GM23338 (cell line): ENCODE results near the gene SKP2. TPM values are rescaled to one million over a fixed set of nuclear protein-coding genes. Genes with fewer than 3 reads are reported as not detected.

ENCODE experiments used
- ATAC-seq: fragments of 200-7000 bp; cut with Tn5 transposase; 3 replicates; pipeline ENCODE4 v1.9.1; 2020
- DNase-seq: peaks from one replicate; pipeline ENCODE4 v3.0.0-alpha.2; 2015; ENCODE audit warnings: low spot score
- H2AFZ ChIP-seq: fragments of 200-600 bp; sonication (generic); 2 replicates; pipeline ENCODE4 v1.8.0; 2016; ENCODE audit warnings: antibody characterized with exemption, mild to moderate bottlenecking, moderate library complexity
- H3F3A ChIP-seq: fragments of 200-600 bp; sonication (generic); replicated peaks from 2 replicates; pipeline ENCODE4 v1.8.0; 2017; ENCODE audit warnings: antibody characterized with exemption, mixed run types, low read depth
- H3K27ac ChIP-seq: fragments of 200-600 bp; sonication (generic); 2 replicates; pipeline ENCODE4 v1.6.1; 2016; ENCODE audit warnings: low read depth
- H3K27me3 ChIP-seq: fragments of 200-600 bp; sonication (generic); 2 replicates; pipeline ENCODE4 v1.8.0; 2016; ENCODE audit warnings: mild to moderate bottlenecking, mixed run types, moderate library complexity; ENCODE audit not compliant: insufficient read depth
- H3K36me3 ChIP-seq: fragments of 200-600 bp; sonication (generic); 2 replicates; pipeline ENCODE4 v1.8.0; 2016; ENCODE audit warnings: mild to moderate bottlenecking; ENCODE audit not compliant: insufficient read depth
- H3K4me1 ChIP-seq: fragments of 200-600 bp; sonication (generic); 2 replicates; pipeline ENCODE4 v1.8.0; 2016; ENCODE audit warnings: mild to moderate bottlenecking, moderate library complexity; ENCODE audit not compliant: insufficient read depth
- H3K4me2 ChIP-seq: fragments of 200-600 bp; sonication (generic); 2 replicates; pipeline ENCODE4 v1.7.1; 2017; ENCODE audit warnings: mixed run types
- H3K4me3 ChIP-seq: fragments of 200-600 bp; sonication (generic); 2 replicates; pipeline ENCODE4 v1.6.1; 2016; ENCODE audit warnings: mixed run types
- H3K79me2 ChIP-seq: fragments of 200-600 bp; sonication (generic); replicated peaks from 2 replicates; pipeline ENCODE4 v1.8.0; 2017; ENCODE audit warnings: mild to moderate bottlenecking; ENCODE audit not compliant: insufficient read depth
- H3K9me2 ChIP-seq: fragments of 200-600 bp; sonication (generic); 2 replicates; pipeline ENCODE4 v1.8.0; 2017; ENCODE audit not compliant: insufficient read depth
- H4K20me1 ChIP-seq: fragments of 200-600 bp; sonication (generic); replicated peaks from 2 replicates; pipeline ENCODE4 v1.8.0; 2017; ENCODE audit warnings: mild to moderate bottlenecking; ENCODE audit not compliant: insufficient read depth
- H3K27ac Mint-ChIP-seq: 2 replicates; pipeline ENCODE4 v1.8.0; 2020; ENCODE audit warnings: inconsistent platforms, mild to moderate bottlenecking, moderate library complexity, mixed read lengths
- H3K27me3 Mint-ChIP-seq: 3 replicates; pipeline ENCODE4 v1.8.0; 2022; ENCODE audit warnings: low read depth, mild to moderate bottlenecking, moderate library complexity, mixed read lengths, inconsistent platforms; ENCODE audit not compliant: insufficient read depth, poor library complexity
- H3K36me3 Mint-ChIP-seq: 3 replicates; pipeline ENCODE4 v1.8.0; 2021; ENCODE audit warnings: low read depth, mild to moderate bottlenecking, inconsistent platforms, moderate library complexity, mixed read lengths
- H3K4me1 Mint-ChIP-seq: 3 replicates; pipeline ENCODE4 v1.8.0; 2020; ENCODE audit warnings: mild to moderate bottlenecking, inconsistent platforms, mixed read lengths
- H3K4me3 Mint-ChIP-seq: 3 replicates; pipeline ENCODE4 v1.8.0; 2021; ENCODE audit warnings: moderate library complexity, mild to moderate bottlenecking, inconsistent platforms, mixed read lengths
- H3K9me3 Mint-ChIP-seq: 3 replicates; pipeline ENCODE4 v1.8.0; 2020; ENCODE audit warnings: moderate library complexity, mild to moderate bottlenecking, inconsistent platforms, mixed read lengths
- CREB1 ChIP-seq: fragments of 250-450 bp; sonication (Bioruptor Pico); IDR thresholded peaks from 2 replicates; pipeline ENCODE4 v1.5.0; 2020; ENCODE audit warnings: low read depth, mild to moderate bottlenecking, moderate library complexity
- EZH2 ChIP-seq: fragments of 200-600 bp; sonication (generic); IDR thresholded peaks from one replicate; pipeline ENCODE4 v1.8.0; 2017; ENCODE audit warnings: antibody characterized with exemption, mild to moderate bottlenecking, low read depth; ENCODE audit not compliant: unreplicated experiment
- NANOG ChIP-seq: IDR thresholded peaks from 2 replicates; pipeline ENCODE4 v1.6.1; 2016; ENCODE audit warnings: antibody characterized with exemption, borderline replicate concordance
- POLR2AphosphoS5 ChIP-seq: IDR thresholded peaks from 2 replicates; pipeline ENCODE4 v1.6.1; 2016; ENCODE audit warnings: antibody characterized with exemption, low read depth
- STAT1 ChIP-seq: IDR thresholded peaks from one replicate; pipeline ENCODE4 v1.6.1; 2016; ENCODE audit warnings: antibody characterized with exemption; ENCODE audit not compliant: unreplicated experiment
- ZNF331 ChIP-seq: fragments of 250-450 bp; sonication (Bioruptor Pico); IDR thresholded peaks from 2 replicates; pipeline ENCODE4 v1.5.0; 2020; ENCODE audit warnings: low read depth, mild to moderate bottlenecking, moderate library complexity
- polyA plus RNA-seq: library from polyadenylated mRNA; unstranded; fragments of >200 nt; fragmentation: Nextera tagmentation; extraction: Ambion mirVana; gene quantifications from 2 replicates; pipeline ENCODE4 v1.2.1, GENCODE V29; 2016
- total RNA-seq: library from RNA; depleted of rRNA; stranded (reverse); fragments of >200 nt; shearing (Covaris generic); gene quantifications from 2 replicates; pipeline ENCODE4 v1.2.3, GENCODE V29; 2014
- TF ChIP-seq, protein P1 (sequence below): IDR thresholded peaks from 2 replicates; pipeline ENCODE4 v1.6.1; 2016; ENCODE audit warnings: antibody characterized with exemption
- TF ChIP-seq, protein P2 (sequence below): fragments of 250-450 bp; sonication (Bioruptor Pico); IDR thresholded peaks from 2 replicates; pipeline ENCODE4 v1.5.0; 2020; ENCODE audit warnings: mild to moderate bottlenecking, moderate library complexity
- TF ChIP-seq, protein P3 (sequence below), 2 experiments: fragments of 200-600 bp in 1 of 2; sonication (generic) in 1 of 2; conservative IDR thresholded peaks; 2 replicates each; pipeline versions ENCODE4 v1.5.1 to v1.6.1; 2016 to 2017; ENCODE audit warnings: antibody characterized with exemption in 2 of 2, low read depth in 2 of 2, mild to moderate bottlenecking in 2 of 2, moderate library complexity in 1 of 2

The SKP2 gene
- total and polyA plus RNA-seq, 2 experiments from 2014 or later = 66.6 to 75.6 TPM

DNA sequence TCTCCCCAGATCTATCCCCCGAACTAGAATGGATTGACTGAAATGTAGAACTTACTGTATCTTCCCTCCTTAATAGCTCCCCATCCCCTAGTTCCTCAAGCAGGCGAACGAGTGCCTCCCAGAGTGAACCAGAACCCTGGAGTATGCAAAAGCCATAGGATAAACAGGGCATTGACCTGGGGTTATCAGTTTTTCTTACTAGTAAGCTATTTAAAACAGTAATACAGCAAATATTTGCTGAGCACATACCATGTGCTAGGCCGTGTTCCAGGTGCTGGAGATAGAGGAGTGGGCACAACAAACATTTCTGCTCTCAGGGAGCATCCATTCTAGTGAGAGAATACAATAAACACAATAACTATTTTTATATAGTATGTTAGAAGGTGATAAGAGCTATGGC is 1.8 kb downstream of the SKP2 start (continued):
- TF ChIP-seq STAT1 = no peak
- TF ChIP-seq, protein P1, sequence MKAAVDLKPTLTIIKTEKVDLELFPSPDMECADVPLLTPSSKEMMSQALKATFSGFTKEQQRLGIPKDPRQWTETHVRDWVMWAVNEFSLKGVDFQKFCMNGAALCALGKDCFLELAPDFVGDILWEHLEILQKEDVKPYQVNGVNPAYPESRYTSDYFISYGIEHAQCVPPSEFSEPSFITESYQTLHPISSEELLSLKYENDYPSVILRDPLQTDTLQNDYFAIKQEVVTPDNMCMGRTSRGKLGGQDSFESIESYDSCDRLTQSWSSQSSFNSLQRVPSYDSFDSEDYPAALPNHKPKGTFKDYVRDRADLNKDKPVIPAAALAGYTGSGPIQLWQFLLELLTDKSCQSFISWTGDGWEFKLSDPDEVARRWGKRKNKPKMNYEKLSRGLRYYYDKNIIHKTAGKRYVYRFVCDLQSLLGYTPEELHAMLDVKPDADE = no peak

DNA sequence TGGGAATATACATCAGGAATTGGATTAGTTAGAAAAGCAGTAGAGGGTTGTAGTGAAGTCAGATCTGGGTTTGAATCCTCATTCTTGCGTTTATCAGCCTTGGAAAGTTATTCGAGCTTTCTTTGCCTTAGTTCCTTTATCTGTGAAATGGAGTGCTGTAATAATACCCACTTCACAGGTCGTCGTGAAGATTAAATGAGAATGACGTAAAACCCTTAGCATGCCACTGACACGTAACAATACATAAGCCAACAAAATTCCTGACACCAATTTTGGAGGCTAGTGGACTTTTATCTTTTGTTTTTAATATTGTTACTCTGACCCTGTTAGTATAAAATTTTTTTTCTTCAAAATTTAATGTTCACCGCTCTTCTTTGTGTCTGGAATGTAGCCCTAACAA is 3.4 kb downstream of the SKP2 start:
- Mint-ChIP-seq H3K4me3 (no peak overlapping the region), H3K4me1 (peaks cover 14% of the 10 kb centered on the region; the same call in 2 of the 3 replicates), H3K27ac (no peak overlapping the region), H3K36me3 (peaks cover 68% of the 10 kb centered on the region), H3K9me3 (no peaks in the 10 kb centered on the region), H3K27me3 (no peaks in the 10 kb centered on the region)
- Histone ChIP-seq H3K4me3 (no peak overlapping the region), H3K27me3 (no peaks in the 10 kb centered on the region), H2AFZ (no peak overlapping the region), H3K79me2 (peaks cover 46% of the 10 kb centered on the region), H3F3A (no peaks in the 10 kb centered on the region), H3K4me2 (no peak overlapping the region), H4K20me1 (peaks cover 7% of the 10 kb centered on the region), H3K4me1 (no peaks in the 10 kb centered on the region; the same call in 1 of the 2 replicates), H3K27ac (no peak overlapping the region), H3K9me2 (no peaks in the 10 kb centered on the region), H3K36me3 (peaks cover 13% of the 10 kb centered on the region; the same call in 1 of the 2 replicates)
- no peak for TF ChIP-seq POLR2AphosphoS5
- no peak for TF ChIP-seq NANOG
- TF ChIP-seq ZNF331 = no peak
- TF ChIP-seq, protein P1 = no peak
- TF ChIP-seq, protein P2, sequence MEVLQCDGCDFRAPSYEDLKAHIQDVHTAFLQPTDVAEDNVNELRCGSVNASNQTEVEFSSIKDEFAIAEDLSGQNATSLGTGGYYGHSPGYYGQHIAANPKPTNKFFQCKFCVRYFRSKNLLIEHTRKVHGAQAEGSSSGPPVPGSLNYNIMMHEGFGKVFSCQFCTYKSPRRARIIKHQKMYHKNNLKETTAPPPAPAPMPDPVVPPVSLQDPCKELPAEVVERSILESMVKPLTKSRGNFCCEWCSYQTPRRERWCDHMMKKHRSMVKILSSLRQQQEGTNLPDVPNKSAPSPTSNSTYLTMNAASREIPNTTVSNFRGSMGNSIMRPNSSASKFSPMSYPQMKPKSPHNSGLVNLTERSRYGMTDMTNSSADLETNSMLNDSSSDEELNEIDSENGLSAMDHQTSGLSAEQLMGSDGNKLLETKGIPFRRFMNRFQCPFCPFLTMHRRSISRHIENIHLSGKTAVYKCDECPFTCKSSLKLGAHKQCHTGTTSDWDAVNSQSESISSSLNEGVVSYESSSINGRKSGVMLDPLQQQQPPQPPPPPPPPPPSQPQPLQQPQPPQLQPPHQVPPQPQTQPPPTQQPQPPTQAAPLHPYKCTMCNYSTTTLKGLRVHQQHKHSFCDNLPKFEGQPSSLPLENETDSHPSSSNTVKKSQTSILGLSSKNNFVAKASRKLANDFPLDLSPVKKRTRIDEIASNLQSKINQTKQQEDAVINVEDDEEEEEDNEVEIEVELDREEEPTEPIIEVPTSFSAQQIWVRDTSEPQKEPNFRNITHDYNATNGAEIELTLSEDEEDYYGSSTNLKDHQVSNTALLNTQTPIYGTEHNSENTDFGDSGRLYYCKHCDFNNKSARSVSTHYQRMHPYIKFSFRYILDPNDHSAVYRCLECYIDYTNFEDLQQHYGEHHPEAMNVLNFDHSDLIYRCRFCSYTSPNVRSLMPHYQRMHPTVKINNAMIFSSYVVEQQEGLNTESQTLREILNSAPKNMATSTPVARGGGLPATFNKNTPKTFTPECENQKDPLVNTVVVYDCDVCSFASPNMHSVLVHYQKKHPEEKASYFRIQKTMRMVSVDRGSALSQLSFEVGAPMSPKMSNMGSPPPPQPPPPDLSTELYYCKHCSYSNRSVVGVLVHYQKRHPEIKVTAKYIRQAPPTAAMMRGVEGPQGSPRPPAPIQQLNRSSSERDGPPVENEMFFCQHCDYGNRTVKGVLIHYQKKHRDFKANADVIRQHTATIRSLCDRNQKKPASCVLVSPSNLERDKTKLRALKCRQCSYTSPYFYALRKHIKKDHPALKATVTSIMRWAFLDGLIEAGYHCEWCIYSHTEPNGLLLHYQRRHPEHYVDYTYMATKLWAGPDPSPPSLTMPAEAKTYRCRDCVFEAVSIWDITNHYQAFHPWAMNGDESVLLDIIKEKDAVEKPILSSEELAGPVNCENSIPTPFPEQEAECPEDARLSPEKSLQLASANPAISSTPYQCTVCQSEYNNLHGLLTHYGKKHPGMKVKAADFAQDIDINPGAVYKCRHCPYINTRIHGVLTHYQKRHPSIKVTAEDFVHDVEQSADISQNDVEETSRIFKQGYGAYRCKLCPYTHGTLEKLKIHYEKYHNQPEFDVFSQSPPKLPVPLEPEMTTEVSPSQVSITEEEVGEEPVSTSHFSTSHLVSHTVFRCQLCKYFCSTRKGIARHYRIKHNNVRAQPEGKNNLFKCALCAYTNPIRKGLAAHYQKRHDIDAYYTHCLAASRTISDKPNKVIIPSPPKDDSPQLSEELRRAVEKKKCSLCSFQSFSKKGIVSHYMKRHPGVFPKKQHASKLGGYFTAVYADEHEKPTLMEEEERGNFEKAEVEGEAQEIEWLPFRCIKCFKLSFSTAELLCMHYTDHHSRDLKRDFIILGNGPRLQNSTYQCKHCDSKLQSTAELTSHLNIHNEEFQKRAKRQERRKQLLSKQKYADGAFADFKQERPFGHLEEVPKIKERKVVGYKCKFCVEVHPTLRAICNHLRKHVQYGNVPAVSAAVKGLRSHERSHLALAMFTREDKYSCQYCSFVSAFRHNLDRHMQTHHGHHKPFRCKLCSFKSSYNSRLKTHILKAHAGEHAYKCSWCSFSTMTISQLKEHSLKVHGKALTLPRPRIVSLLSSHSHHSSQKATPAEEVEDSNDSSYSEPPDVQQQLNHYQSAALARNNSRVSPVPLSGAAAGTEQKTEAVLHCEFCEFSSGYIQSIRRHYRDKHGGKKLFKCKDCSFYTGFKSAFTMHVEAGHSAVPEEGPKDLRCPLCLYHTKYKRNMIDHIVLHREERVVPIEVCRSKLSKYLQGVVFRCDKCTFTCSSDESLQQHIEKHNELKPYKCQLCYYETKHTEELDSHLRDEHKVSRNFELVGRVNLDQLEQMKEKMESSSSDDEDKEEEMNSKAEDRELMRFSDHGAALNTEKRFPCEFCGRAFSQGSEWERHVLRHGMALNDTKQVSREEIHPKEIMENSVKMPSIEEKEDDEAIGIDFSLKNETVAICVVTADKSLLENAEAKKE = no peak
- TF ChIP-seq EZH2 = no peak
- TF ChIP-seq, protein P3, sequence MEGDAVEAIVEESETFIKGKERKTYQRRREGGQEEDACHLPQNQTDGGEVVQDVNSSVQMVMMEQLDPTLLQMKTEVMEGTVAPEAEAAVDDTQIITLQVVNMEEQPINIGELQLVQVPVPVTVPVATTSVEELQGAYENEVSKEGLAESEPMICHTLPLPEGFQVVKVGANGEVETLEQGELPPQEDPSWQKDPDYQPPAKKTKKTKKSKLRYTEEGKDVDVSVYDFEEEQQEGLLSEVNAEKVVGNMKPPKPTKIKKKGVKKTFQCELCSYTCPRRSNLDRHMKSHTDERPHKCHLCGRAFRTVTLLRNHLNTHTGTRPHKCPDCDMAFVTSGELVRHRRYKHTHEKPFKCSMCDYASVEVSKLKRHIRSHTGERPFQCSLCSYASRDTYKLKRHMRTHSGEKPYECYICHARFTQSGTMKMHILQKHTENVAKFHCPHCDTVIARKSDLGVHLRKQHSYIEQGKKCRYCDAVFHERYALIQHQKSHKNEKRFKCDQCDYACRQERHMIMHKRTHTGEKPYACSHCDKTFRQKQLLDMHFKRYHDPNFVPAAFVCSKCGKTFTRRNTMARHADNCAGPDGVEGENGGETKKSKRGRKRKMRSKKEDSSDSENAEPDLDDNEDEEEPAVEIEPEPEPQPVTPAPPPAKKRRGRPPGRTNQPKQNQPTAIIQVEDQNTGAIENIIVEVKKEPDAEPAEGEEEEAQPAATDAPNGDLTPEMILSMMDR (conservative IDR thresholded peaks at IDR 0.05; ENCODE audit: low read depth in 2 of 2) = no peak
- no peak for TF ChIP-seq CREB1
- DNase-seq (no peak), ATAC-seq (no peak)
